GM18909 (cell line): ENCODE results near the gene NPAT.

Experiments
- ATAC-seq: cut with Tn5 transposase; IDR thresholded peaks from one replicate; pipeline ENCODE4 v1.9.1; 2021; ENCODE audit warnings: mild to moderate bottlenecking; ENCODE audit not compliant: unreplicated experiment, poor library complexity

Gene NPAT

GRCh38 chr11:108222574-108223347 lies at the start of gene NPAT, which contains the start of gene ATM:
Gene NPAT (minus strand): TSS chr11:108222638. CDS start chr11:108222536, 102 bp downstream.
Gene ATM (plus strand): TSS chr11:108223067. CDS start chr11:108227625, 4,558 bp downstream.
- peak; percentile 82 for ATAC-seq

DNA sequence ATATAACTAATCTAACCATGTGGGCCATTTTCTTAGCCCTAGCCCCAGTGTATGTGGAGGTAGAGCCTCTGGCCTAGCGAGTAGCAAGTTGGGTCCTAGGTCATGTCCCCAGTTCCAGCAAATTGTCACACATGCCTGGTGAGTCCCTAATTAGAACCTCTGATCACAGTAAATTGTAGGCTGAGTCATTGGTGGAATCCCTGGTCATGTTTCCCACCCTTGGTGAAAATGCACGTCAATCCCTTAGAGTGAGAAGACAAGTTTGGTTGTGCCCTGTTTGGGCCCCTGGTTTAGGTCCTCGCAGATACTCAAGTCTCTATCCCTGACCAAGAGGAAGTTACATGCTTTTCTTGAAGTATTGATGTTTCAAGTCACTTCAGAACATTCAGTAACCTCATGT lies 47.1 kb upstream of the NPAT start:
- no peak for ATAC-seq

- no peak for ATAC-seq
These were observed 30.7 kb upstream of the NPAT start for GRCh38 chr11:108253176-108253575.

- ATAC-seq: no peak
These were observed 24.4 kb upstream of the NPAT start for GRCh38 chr11:108246885-108247284.

DNA sequence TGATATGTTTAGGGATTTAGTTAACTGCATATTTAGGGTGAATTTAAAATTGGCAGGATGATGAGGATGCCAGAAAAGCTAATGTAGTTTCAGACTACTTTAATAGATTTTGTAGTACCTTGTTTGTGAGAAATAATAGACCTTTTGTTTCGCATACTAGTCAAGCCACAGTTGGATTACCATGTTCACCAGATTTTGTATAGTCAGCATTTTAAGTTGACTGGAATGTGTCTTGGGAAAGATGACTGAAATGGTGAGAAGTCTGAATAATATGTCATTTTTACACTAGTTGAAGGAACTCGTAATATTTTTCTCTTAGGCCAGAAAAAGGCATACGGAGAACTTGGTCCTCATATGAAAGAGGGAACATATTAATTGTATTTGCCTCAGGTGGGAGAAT lies 23.9 kb upstream of the NPAT start:
- no peak for ATAC-seq

GRCh38 chr11:108242422-108242821 lies 20.0 kb upstream of the NPAT start:
- ATAC-seq: no peak

DNA sequence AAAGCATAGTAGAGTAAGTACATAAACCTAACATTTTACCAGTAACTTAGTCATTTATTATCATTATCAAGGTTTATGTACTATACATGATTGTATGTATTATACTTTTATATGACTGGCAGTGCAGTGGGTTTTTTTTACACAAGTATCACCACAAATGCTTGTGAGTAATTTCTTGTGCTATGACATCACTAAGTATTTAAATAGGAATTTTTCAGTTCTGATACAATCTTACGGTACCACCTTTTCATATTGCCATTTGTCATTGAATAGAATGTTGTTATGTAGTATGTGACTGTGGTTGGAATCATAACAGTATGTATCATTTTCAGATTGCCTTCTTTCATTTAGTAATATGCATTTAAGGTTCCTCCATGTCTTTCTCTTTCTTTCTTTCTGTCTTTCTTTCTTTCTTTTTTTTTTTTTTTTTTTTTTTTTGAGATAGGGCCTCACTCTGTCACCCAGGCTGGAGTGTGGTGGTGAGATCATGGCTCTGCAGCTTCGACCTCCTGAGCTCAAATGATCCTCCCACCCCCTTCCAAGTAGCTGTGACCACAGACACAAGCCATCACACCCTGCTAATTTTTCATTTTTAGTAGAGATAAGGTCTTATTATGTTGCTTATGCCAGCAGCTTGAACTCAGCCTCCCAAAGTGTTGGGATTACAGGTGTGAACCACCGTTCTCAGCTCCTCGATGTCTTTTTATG lies 19.0 kb upstream of the NPAT start:
- no peak for ATAC-seq

DNA sequence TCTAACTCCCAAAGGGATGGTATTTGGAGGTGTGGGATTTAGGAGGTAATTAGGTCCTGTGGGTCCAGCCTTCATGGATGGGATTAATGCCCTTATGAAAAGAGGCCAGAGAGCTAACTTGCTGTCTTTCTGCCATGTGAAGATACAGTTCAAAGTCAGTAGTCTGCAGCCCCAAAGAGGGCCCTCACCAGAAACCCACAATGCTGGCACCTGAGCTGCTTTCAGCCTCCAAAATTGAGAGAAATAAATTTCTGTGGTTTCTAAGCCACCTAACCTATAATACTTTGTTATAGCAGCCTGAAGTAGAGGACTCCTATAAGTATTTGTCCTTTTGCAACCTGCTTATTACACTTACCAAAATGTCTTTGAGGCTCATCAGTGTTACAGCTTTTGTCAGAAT lies 16.6 kb upstream of the NPAT start:
- no peak for ATAC-seq

DNA sequence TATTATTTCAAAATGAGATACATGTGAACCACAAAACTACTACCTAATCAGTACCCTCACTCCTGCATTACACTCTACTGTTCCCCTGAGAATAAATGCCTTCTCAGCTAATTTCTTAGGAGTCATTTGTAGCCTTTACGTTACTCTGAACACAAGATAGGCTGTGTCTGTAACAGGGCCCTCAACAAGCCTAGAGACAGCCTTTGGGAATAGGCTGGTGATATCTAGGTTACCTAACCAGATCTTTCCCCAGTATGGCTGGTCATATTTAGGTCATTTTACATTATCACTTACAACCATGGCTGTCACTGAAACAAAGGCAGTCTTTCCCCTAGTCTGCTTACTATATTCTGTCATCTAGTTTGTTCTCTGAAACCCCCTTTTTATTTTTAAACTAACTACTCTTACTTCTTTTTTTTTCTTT lies 14.6 kb upstream of the NPAT start:
- ATAC-seq: peak; percentile 72

DNA sequence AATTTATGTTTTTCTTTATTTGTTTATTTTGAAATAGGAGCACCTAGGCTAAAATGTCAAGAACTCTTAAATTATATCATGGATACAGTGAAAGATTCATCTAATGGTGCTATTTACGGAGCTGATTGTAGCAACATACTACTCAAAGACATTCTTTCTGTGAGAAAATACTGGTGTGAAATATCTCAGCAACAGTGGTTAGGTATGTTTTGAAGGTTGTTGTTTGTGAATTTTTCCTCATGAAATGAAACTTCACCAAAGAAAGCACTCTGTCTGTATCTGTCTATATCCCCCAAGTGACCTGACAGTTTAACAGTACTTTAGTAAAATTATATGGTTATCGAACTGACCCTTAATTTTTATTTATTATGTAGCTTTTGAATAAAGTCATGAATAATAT lies 13.2 kb upstream of the NPAT start:
- ATAC-seq: no peak

GRCh38 chr11:108235192-108235591 lies 12.8 kb upstream of the NPAT start:
- ATAC-seq: no peak

- ATAC-seq: no peak
These were observed 11.0 kb upstream of the NPAT start for GRCh38 chr11:108233277-108233945.

DNA sequence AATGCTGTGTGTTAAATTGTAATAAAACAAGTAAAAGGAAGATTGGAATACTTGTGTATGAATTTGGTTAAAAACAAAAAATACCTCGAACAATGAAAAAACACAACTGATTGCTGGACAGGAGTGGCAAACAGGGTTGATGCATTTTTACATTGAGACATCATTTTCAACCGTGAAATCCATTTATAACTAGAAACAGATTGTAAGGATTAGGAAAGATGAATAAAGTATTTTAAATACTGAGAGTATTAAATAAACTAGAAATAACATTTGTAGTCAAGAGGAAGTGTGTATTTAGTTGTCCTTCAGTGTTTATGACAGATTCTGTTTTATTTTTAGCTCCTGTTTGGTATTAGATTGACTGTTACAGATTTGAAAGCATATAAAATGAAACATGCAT lies 5.8 kb upstream of the NPAT start:
- no peak for ATAC-seq

DNA sequence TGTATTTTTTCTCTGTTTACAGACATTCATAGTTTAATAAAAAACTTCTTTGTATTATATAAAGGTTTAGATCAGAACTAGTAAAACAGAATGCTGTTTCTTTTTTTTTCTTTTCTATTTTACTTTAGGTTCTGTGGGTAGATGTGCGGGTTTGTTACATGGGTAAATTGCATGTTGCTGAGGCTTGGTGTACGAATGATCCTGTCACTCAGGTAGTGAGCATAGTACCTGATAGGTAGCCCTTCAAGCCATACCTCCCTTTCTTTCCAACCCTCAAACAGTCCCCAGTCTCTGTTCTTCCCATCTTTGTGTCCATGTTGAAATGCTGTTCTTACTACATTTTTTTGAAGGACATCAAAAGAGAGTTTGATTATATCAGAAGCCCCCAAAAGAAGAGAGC lies 3.6 kb upstream of the NPAT start:
- ATAC-seq: no peak

DNA sequence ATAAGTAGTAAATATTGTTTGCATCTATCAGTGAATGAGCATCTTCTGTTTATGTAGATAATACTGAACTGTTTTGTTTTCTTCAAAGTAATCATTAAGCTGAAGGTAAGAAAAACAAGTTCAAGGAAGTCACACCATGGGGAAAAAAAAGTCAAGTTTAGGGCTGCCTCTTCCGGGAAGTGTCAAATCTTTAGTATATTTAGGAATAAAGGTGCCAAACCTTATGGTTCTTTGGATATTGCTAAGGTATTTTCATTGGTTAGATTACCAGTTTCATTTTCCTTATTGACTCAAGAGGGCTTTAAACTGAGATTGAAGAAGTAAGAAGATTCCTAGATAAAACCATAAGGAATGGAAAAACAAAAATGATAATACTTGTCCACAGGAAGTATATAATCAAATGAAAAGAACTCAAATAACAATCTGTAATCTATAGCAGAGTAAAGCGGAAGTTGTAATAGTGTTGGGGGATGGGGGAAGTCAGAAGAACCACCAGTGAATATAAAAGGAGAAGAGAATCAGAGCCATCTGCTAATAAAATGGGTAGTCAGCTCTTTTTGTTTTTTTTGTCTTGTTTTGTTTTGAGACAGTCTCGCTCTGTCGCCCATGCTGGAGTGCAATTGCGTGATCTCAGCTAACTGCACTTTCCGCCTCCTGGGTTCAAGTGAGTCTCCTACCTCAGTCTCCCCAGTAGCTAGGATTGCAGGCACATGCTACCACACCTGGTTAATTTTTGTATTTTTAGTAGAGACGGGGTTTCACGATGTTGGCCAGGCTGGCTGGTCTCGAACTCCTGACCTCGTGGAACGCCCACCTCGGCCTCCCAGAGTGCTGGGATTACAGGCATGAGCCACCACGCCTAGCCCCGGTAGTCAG lies 2.7 kb upstream of the NPAT start:
- ATAC-seq: no peak

DNA sequence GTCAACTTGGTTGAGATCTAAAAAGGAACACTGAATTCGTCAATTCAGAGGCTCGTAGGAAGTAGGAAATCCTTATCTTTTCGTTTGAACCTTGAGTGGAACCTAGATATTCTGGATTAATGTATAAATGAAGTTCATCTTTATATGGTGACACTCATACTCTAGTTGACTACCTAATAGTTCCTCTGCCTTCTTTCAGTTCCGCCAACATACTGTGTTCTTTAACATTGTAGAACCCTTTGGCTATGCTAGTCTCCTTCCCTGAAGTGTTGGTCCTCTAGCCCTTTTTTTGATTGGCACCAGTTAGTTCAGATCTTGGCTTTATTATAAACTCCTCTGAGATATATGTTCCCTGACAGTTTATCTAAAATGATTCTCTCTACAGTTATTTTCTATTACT lies 1.9 kb upstream of the NPAT start:
- no peak for ATAC-seq

DNA sequence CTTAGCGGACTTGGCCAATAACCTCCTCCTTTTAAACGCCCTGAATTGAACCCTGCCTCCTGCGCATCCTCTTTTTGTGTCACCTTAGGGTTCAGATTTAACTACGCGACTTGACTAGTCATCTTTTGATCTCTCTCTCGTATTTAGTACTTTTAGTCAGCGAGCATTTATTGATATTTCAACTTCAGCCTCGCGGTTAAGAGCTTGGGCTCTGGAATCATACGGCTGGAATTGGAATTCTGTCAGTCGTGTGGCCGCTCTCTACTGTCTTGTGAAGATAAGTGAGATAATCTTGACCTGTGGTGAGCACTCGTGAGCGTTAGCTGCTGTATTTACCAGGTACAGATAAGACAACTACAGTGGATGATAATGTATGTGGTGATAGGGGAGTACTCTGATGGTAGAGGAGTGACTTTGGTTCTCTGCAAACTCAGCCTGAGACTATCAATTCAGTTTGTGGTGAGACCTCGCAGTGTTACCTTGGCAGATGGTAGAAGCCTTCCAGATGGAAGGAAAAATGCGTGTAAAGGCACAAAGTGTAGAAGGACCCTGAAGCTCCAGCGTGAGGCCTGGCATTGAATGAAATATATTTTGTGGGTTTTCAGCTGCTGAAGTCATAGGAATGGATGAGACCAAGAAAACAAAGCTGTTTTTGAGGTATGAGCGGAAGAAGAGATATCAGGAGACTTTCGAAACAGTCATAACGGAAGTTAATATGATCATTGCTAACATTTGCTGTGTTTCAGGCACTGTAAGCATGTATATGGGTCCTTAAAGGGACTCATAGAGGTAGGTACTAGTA lies 1.1 kb upstream of the NPAT start:
- ATAC-seq: peak; percentile 28

DNA sequence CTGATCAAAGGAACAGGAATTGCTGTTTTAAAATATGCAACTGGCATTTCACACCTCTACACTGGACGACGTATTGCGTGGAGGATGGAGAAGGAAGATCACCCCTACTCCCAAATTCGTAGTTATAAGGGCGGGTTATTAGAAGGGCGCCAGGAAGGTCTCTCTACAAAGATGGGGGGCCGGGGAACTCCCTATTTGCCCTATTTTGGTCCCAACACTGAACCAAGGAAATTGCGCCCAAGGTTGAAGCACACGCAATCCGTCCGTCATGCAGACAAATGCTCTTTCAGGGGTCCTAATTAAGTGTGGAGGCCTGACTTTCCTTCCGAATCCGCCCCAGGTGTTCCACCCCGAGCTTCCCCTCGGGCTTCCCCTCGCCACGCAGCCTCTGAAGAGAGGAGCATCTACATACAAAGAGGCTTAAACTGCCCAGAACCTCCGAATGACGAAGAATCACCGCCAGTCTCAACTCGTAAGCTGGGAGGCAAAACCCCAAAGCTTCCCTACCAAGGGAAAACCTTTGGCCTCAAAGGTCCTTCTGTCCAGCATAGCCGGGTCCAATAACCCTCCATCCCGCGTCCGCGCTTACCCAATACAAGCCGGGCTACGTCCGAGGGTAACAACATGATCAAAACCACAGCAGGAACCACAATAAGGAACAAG lies 396 bp downstream of the NPAT start:
- no peak for ATAC-seq

DNA sequence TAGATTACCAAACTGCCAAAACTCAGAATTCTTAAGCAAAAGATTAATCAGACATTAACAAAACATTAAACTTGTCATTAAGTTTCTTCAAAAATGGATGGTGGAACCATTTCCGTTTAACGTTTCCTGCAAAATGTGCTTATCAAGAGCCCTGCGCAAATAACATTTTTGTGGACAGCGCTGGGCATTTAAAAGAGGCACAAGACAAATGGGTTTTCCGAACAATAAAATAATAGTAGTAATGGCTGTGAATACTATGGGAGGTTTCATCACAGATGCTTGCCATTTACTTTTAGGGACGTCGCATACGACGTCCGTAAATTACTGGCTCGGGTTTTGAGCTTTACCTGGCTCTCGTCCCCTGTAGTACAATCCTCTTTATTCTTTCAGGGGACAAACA lies 1.1 kb downstream of the NPAT start:
- no peak for ATAC-seq
